ENCODE measurements around the gene DNA2.
"Not testable (repeated sequence)": the region's sequence is repeated elsewhere in the genome, so short reads cannot be mapped to it uniquely, and the experiment has no call there.

Gene DNA2
- 3.9 to 24.8 (median 12.2) reads per million in 17 experiments for total RNA-seq

- peak; percentile 76 to 86 (median 82) for DNase-seq
These were observed at the start of gene DNA2 for GRCh38 chr10:68471586-68472408. TSS of gene DNA2 (minus strand) at chr10:68471973. CDS start at chr10:68471864, 109 bp downstream.

GRCh38 chr10:68518609-68519008 lies 46.8 kb upstream of the DNA2 start:
- DNase-seq = not testable (repeated sequence)

DNA sequence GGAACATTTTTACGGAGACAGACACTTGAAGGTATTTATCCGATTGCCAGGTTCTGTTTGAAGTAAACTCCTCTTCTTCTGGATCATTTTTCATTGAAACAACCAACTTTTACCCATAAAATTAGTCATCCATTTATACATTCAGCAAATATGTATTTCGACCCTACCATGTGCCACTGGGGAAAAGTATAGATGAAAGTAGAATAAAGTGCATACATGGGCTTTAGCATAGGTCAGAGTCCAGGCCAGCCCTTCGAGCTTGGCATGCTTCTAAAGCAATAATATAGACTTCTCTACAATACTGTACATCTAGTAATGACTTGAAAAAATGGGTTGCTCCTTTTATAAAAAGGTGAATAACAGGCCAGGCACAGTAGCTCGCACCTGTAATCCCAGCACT lies 45.4 kb upstream of the DNA2 start:
- no peak for DNase-seq

DNA sequence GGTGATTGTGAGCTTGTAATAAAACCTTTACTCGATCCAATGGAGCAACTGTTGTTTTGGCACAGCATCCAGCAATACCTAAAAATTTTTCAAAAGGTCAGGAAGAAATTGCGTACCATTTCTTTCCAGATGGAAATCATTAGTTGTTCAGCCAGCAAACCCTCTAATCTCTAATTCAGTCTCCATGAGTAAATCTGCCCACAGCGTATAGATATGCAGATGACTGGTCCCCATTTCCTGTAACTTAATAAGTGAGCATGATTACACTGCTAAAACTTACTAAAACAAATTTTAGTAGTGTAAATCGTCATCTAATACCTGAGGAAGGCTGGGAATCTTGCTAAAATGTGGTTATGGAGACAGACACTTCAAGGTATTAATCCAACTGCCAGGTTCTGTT lies 45.0 kb upstream of the DNA2 start:
- no peak for DNase-seq

GRCh38 chr10:68516216-68516615 lies 44.4 kb upstream of the DNA2 start:
- not testable (repeated sequence) for DNase-seq

GRCh38 chr10:68508090-68508489 lies 36.3 kb upstream of the DNA2 start:
- no peak for DNase-seq

GRCh38 chr10:68506411-68506810 lies 34.6 kb upstream of the DNA2 start:
- DNase-seq = no peak

DNA sequence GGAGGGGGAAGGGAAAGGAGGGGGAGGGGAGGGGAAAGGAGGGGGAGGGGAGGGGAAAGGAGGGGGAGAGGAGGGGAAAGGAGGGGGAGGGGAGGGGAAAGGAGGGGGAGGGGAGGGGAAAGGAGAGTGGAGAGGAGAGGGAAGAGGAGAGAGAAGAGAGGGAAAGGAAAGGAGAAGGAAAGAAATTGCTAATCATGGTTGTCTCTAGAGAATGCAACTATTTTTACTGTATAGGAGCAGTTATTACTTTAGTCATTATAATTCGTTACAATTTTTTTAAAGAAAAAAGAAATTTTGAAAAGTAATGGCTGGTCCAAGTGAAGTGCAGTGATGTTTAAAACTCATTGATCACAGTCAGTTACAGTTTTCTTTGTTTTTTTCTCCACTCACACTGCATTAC lies 31.1 kb upstream of the DNA2 start:
- DNase-seq = no peak

- DNase-seq = no peak
These were observed 29.9 kb upstream of the DNA2 start for GRCh38 chr10:68501691-68502090.

GRCh38 chr10:68499544-68499943 lies 27.8 kb upstream of the DNA2 start:
- no peak for DNase-seq

GRCh38 chr10:68496072-68496471 lies 24.3 kb upstream of the DNA2 start:
- no peak for DNase-seq

- DNase-seq = peak; percentile 7 to 84 (median 49)
These were observed 20.3 kb upstream of the DNA2 start for GRCh38 chr10:68492118-68492517.

- DNase-seq = peak; percentile 55 to 87 (median 75)
These were observed 18.1 kb upstream of the DNA2 start for GRCh38 chr10:68489919-68490318.

GRCh38 chr10:68474021-68474420 lies 2.2 kb upstream of the DNA2 start:
- no peak for DNase-seq

DNA sequence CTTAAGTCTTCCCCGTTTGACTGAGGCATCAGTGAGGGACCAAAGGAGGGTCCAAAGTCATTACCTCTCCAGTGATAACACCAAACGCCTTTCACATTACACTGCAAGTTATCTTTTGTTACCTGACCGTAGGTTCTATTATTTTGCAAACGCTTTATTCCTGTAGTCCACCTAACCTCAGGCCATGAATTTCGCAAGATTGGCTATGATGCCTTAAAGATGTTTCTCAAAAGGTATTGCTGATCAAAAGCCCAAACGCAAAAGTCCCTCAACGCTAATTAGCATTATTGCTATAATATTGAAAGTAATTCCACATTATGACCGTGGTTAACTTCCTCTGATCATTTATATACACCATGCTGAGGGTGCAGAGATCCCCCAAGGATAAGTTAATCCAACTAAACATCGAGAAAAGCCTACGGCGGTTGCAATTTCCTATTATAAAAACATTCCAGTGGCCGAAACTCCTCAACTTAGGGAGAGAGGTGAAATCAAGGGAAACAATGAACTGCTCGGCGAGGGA lies 649 bp downstream of the DNA2 start:
- DNase-seq = no peak

DNA sequence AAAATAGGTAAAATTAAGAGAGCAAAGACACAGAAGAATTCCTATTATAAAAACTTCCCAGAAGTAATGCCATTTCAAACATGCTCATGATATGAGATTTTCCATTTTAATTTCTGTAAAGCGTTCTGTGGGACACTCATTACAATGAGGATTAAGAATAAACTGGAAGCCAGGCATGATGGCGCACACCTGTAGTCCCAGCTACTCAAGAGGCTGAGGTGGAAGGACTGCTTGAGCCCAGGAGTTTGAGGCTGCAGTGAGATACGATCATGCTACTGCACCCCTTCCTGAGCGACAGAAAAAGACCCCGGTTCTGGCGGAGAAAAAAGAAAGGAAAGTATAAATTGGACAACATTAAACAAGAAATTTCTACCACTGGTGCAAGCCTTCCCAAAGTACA lies 1.5 kb downstream of the DNA2 start:
- DNase-seq = no peak

DNA sequence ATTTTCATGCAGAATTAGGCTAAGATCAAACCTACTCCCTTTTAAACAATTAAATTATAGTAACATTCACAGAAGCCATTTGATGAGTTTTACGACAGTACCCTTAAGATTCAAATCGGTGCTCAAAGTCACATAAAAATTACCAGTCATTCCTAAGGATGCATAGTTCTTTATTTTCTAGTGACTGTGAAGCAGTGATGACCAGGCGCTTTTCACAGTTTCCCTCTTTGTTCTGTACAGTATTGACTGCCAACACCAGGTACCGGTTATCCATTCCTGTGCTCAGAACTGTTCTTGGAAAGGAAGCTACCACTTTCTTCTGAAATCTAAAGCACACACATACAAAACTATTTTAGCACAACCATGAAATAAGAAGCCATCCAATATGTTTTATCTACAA lies 1.9 kb downstream of the DNA2 start:
- DNase-seq = no peak

DNA sequence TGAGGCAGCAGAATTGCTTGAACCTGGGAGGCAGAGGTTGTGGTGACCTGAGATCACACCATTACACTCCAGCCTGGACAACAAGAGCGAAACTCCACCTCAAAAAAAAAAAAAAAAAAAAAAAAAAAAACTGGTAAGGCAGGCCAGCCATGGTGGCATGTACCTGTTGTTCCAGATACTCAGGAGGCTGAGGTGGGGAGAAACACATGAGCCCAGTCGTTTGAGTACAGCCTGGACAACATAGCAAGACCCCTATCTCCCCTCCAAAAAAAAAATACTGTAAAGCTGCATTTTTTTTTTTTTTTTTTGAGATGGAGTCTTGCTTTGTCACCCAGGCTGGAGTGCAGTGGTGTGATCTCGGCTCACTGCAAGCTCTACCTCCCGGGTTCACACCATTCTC lies 7.0 kb downstream of the DNA2 start:
- not testable (repeated sequence) for DNase-seq

- DNase-seq = no peak
These were observed 8.2 kb downstream of the DNA2 start for GRCh38 chr10:68463365-68464093.

- DNase-seq = no peak
These were observed 9.2 kb downstream of the DNA2 start for GRCh38 chr10:68462536-68462935.

GRCh38 chr10:68461032-68461431 lies 10.7 kb downstream of the DNA2 start:
- no peak for DNase-seq

- not testable (repeated sequence) for DNase-seq
These were observed 22.1 kb downstream of the DNA2 start for GRCh38 chr10:68449698-68450097.

- DNase-seq = no peak
These were observed 25.6 kb downstream of the DNA2 start for GRCh38 chr10:68446179-68446578.

DNA sequence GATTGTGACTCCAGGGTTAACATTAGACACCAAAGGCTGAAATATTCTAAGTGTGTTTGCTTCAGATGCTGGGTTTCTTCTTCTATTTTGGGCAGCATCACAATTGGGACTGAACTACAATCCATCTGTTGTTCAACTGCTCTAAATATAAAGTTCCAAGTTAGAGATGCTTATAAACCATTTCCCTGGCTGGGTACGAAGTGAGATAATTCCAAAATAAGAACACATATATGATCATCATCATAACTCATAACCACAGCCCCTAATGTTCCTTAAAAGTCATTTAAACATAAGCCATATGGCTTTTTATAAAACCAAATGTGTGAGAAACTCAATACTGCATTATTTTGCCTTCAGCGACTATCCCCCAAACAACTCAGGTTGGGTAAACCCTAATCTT lies 28.8 kb downstream of the DNA2 start:
- no peak for DNase-seq
